GM12875 (cell line): Measurements from ENCODE around the gene CRISP3.

ENCODE experiments used
- H3K4me3 ChIP-seq: one replicate; pipeline ENCODE4 v1.5.1; 2011; ENCODE audit warnings: low read depth, low read length, control low read depth
- CTCF ChIP-seq: IDR thresholded peaks from 2 replicates; pipeline ENCODE4 v1.5.1; 2011; ENCODE audit warnings: low read depth, mild to moderate bottlenecking, control low read depth, inconsistent platforms, low read length, moderate library complexity, borderline replicate concordance; ENCODE audit not compliant: insufficient read depth

CRISP3 gene

DNA sequence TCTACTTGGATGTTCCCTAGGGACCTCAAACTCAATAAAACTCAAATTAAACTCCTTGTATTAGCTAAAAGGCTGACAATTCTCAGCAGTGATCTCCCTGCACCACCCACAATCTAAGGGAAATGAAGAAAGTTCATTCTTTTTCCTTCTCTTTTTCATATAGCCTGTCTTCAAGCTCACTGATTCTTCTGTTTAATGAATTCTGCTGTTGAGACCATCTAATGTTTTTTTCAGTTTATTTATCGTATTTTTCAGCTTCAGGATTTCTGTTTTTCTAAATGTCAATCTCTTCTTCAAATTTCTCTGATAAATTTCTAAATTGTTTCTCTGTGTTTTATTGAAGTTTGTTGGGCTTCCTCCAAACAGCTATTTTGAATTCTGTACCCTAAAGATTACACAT is 50.7 kb downstream of the CRISP3 start:
- no peak for TF ChIP-seq CTCF
- no peak overlapping the region for H3K4me3 ChIP-seq

- TF ChIP-seq CTCF = no peak
- no peak overlapping the region for H3K4me3 ChIP-seq
Observed at GRCh38 chr6:49692534-49692933, 51.7 kb downstream of the CRISP3 start.
